ENCODE measurements around the gene ARCN1. TPM values are rescaled to one million over a fixed set of nuclear protein-coding genes. Genes with fewer than 3 reads are reported as not detected.

Gene ARCN1
- total RNA-seq, 1 donor from 2014 or later = 91.3 TPM

DNA sequence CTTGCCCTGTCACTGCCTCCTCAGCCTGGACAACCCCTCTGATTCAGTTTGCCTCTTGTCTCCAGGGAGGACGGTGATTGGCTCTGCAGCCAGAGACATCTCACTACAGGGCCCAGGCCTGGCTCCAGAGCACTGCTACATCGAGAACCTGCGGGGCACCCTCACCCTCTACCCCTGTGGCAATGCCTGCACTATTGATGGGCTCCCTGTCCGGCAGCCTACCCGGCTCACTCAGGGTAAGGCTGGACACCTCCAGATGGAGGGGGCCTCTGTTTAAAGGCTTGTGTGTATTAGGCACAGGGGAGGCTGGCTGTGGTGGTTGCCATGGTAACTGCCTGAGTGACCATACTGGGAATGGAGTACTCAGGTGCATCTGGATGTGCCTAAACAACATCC is 43.8 kb downstream of the ARCN1 start:
- peaks cover 37% of the 10 kb centered on the region for H3K27me3 Mint-ChIP-seq

DNA sequence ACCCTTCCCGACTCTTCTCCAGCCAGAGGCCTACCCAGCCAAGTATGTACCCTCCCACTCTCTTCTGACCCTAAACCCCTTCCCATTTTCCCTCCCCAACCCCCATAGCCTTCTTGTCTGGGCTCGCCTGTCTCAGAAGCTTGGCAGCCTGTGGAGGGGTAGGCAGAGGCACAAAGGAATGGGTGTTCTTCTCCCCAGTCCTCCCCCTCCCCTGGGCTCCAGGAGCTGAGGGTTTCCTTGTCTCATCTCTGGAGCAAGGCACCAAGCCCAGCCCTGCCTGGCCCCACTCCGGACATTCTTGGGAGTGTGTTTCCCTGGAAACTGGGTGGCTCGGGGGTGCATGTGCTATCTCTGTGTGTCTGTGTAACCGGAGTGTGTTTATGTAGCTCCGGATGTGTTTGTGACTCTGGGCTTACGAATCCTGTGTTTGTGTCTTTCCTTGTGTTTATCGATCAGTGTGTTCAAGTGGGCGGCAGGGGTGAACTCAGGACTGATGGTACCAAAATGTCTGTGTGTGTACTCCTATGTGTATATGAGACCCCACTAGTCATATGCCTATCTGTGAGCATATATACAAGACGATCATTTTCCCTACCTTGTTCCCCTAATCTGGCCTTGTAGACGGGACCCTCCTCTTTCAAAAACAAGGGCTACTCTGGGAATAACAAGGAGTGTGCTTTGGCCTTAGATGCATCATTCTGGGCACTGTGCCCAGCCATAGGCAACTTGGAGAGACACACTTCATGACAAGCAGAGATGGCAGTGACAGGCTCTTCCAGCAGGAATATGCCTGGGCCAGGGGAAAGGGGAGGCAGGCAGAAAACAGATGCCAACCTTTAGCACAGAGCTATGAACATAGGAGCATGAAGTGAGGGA is 46.1 kb downstream of the ARCN1 start:
- no peak overlapping the region for H3K27ac Mint-ChIP-seq
- ChIA-PET POLR2A (no interaction called here), CTCF (no interaction called here)
- H3K27me3 Mint-ChIP-seq = peaks cover 32% of the 10 kb centered on the region
- H3K36me3 Mint-ChIP-seq (ENCODE audit: low read depth) = no peaks in the 10 kb centered on the region
- DNase-seq (no peak), ATAC-seq (ENCODE audit: low read depth) (no peak)
- intact Hi-C loops (cut with micrococcal nuclease) = no loop called here
- H3K4me3 Mint-ChIP-seq = no peak overlapping the region
- H3K9me3 Mint-ChIP-seq = no peaks in the 10 kb centered on the region
- TF ChIP-seq, protein P1, sequence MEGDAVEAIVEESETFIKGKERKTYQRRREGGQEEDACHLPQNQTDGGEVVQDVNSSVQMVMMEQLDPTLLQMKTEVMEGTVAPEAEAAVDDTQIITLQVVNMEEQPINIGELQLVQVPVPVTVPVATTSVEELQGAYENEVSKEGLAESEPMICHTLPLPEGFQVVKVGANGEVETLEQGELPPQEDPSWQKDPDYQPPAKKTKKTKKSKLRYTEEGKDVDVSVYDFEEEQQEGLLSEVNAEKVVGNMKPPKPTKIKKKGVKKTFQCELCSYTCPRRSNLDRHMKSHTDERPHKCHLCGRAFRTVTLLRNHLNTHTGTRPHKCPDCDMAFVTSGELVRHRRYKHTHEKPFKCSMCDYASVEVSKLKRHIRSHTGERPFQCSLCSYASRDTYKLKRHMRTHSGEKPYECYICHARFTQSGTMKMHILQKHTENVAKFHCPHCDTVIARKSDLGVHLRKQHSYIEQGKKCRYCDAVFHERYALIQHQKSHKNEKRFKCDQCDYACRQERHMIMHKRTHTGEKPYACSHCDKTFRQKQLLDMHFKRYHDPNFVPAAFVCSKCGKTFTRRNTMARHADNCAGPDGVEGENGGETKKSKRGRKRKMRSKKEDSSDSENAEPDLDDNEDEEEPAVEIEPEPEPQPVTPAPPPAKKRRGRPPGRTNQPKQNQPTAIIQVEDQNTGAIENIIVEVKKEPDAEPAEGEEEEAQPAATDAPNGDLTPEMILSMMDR (IDR thresholded peaks at IDR 0.05) = no peak
- peaks cover 9% of the 10 kb centered on the region for H3K4me1 Mint-ChIP-seq

More for the DNA sequence above, 43.8 kb downstream of the ARCN1 start:
- Mint-ChIP-seq H3K9me3 (no peaks in the 10 kb centered on the region), H3K4me1 (peaks cover 8% of the 10 kb centered on the region), H3K27ac (no peak overlapping the region), H3K36me3 (ENCODE audit: low read depth) (no peaks in the 10 kb centered on the region), H3K4me3 (no peak overlapping the region)
- ATAC-seq (ENCODE audit: low read depth) (no peak), DNase-seq (no peak)
- CTCF ChIA-PET = no interaction called here
- intact Hi-C loops (cut with micrococcal nuclease) = no loop called here
- POLR2A ChIA-PET = no interaction called here
- TF ChIP-seq, protein P1 (IDR thresholded peaks at IDR 0.05) = no peak

DNA sequence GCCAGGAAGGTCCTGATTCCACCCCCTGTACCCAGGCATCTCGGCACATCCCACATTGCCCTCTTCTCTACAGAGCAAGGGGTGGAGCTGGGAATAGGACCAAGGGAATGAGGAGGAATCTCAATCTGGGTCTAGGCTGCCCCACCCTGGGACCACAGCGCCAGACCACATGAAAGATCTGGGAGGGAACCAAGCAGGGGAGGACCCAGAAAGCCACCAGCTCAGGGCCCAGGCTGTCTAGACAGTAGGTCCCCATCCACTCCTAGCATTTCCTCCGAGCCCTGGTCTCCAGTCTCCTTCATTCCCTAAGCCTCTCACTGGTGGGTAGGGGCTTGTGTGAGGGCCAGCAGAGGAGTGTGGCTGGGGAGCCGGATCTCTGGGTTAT is 46.8 kb downstream of the ARCN1 start:
- CTCF ChIA-PET = no interaction called here
- Mint-ChIP-seq H3K27ac (no peak overlapping the region), H3K4me3 (no peak overlapping the region), H3K36me3 (ENCODE audit: low read depth) (no peaks in the 10 kb centered on the region), H3K27me3 (peaks cover 28% of the 10 kb centered on the region), H3K4me1 (peaks cover 9% of the 10 kb centered on the region), H3K9me3 (no peaks in the 10 kb centered on the region)
- intact Hi-C loops (cut with micrococcal nuclease) = no loop called here
- TF ChIP-seq, protein P1 (IDR thresholded peaks at IDR 0.05) = no peak
- ATAC-seq (ENCODE audit: low read depth) = no peak
- no peak for DNase-seq
- POLR2A ChIA-PET = no interaction called here

DNA sequence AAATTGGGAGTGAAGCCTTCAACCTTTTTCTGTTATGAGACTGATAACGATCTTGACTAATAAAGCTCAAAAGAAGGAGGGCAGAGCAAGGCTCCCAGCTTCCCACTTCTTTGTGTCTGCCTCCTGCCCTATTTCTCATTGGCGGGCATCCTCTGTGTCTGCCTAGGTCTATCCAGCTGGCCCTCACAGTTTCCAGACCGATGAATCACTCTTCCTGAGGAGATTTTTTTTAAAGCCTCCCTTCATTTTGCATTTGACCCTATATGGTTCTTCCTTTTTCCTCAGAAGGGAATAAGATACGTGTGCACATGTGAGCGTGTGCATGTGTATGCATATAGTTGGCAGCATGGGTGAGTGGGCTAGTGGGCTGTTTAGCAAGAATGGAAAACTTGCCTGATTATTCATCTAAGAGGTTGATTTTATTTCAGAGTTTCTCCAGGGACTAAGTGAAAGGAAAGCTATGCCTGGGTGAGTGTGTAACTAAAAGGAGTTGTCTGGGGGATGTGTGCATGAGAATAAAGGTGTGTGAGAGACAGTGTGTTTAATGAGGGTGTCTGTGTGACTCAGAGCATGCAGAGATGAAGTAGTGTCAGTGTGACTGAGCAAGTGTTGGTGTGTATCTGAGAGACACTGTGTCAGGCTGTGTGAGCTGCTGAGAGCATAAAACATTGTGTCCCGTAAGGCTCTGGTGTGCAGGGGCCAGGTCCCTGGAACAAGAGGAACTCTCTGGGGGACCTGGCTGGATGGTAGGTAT is 47.4 kb downstream of the ARCN1 start:
- CTCF ChIA-PET = no interaction called here
- no peak for ATAC-seq (ENCODE audit: low read depth)

More for the DNA sequence above, 47.4 kb downstream of the ARCN1 start:
- H3K4me1 Mint-ChIP-seq = peaks cover 9% of the 10 kb centered on the region
- intact Hi-C loops (cut with micrococcal nuclease) = no loop called here
- H3K4me3 Mint-ChIP-seq = no peak overlapping the region
- TF ChIP-seq, protein P1 (IDR thresholded peaks at IDR 0.05) = no peak
- POLR2A ChIA-PET = no interaction called here
- DNase-seq = no peak
- no peaks in the 10 kb centered on the region for H3K9me3 Mint-ChIP-seq
- H3K27ac Mint-ChIP-seq = no peak overlapping the region
- H3K27me3 Mint-ChIP-seq = peaks cover 23% of the 10 kb centered on the region
- H3K36me3 Mint-ChIP-seq (ENCODE audit: low read depth) = no peaks in the 10 kb centered on the region

All from activated B cell treated with CpG ODN at 0.5 μM for 24 hours (primary cell).